ENCODE results near the gene COL11A2.
"Not testable (repeated sequence)": the region's sequence is repeated elsewhere in the genome, so short reads cannot be mapped to it uniquely, and the experiment has no call there.

Gene COL11A2

GRCh38 chr6:33192105-33192646, at the start of gene COL11A2:
TSS of gene COL11A2 (minus strand) at chr6:33192467. CDS start at chr6:33192240, 227 bp downstream.
- DNase-seq (ENCODE audit: low read depth in 2 of 3, low spot score in 2 of 3), result no peak

GRCh38 chr6:33241968-33242367, 49.7 kb upstream of the COL11A2 start:
- no peak for DNase-seq (ENCODE audit: low read depth in 2 of 3, low spot score in 2 of 3)

- DNase-seq (ENCODE audit: low read depth in 2 of 3, low spot score in 2 of 3), result no peak
Measured at GRCh38 chr6:33237741-33238140, 45.5 kb upstream of the COL11A2 start.

GRCh38 chr6:33236852-33237251, 44.6 kb upstream of the COL11A2 start:
- DNase-seq (ENCODE audit: low read depth in 2 of 3, low spot score in 2 of 3), result no peak

- no peak for DNase-seq (ENCODE audit: low read depth in 2 of 3, low spot score in 2 of 3)
Measured at GRCh38 chr6:33236328-33236727, 44.1 kb upstream of the COL11A2 start.

- no peak for DNase-seq (ENCODE audit: low read depth in 2 of 3, low spot score in 2 of 3)
Measured at GRCh38 chr6:33235221-33235634, 43.0 kb upstream of the COL11A2 start.

GRCh38 chr6:33226503-33227120, 34.3 kb upstream of the COL11A2 start:
- DNase-seq (ENCODE audit: low read depth in 2 of 3, low spot score in 2 of 3), result not testable (repeated sequence)

GRCh38 chr6:33217681-33218080, 25.4 kb upstream of the COL11A2 start:
- no peak for DNase-seq (ENCODE audit: low read depth in 2 of 3, low spot score in 2 of 3)

GRCh38 chr6:33217246-33217645, 25.0 kb upstream of the COL11A2 start:
- no peak for DNase-seq (ENCODE audit: low read depth in 2 of 3, low spot score in 2 of 3)

GRCh38 chr6:33216117-33216649, 23.9 kb upstream of the COL11A2 start:
- no peak for DNase-seq (ENCODE audit: low read depth in 2 of 3, low spot score in 2 of 3)

GRCh38 chr6:33215271-33216116, 23.2 kb upstream of the COL11A2 start:
- no peak for DNase-seq (ENCODE audit: low read depth in 2 of 3, low spot score in 2 of 3)

- no peak for DNase-seq (ENCODE audit: low read depth in 2 of 3, low spot score in 2 of 3)
Measured at GRCh38 chr6:33213989-33214335, 21.7 kb upstream of the COL11A2 start.

GRCh38 chr6:33213166-33213988, 21.1 kb upstream of the COL11A2 start:
- no peak for DNase-seq (ENCODE audit: low read depth in 2 of 3, low spot score in 2 of 3)

- no peak for DNase-seq (ENCODE audit: low read depth in 2 of 3, low spot score in 2 of 3)
Measured at GRCh38 chr6:33212857-33213165, 20.5 kb upstream of the COL11A2 start.

GRCh38 chr6:33211666-33212422, 19.6 kb upstream of the COL11A2 start:
- no peak for DNase-seq (ENCODE audit: low read depth in 2 of 3, low spot score in 2 of 3)

- DNase-seq (ENCODE audit: low read depth in 2 of 3, low spot score in 2 of 3), result no peak
Measured at GRCh38 chr6:33211136-33211535, 18.9 kb upstream of the COL11A2 start.

GRCh38 chr6:33209856-33210255, 17.6 kb upstream of the COL11A2 start:
- DNase-seq (ENCODE audit: low read depth in 2 of 3, low spot score in 2 of 3), result no peak

GRCh38 chr6:33208091-33208967, 16.1 kb upstream of the COL11A2 start, which contains the start of gene RING1:
TSS of gene RING1 (plus strand) at chr6:33208500. CDS start at chr6:33208823, 323 bp downstream.
- DNase-seq (ENCODE audit: low read depth in 2 of 3, low spot score in 2 of 3), result peak; percentile 67 to 72 (median 68)

GRCh38 chr6:33207552-33208090, 15.4 kb upstream of the COL11A2 start:
- DNase-seq (ENCODE audit: low read depth in 2 of 3, low spot score in 2 of 3), result no peak

All from activated CD8-positive, alpha-beta memory T cell treated with anti-CD3 and anti-CD28 coated beads for 48 hours (primary cell).